ENCODE data around the gene FLVCR2. TPM values are rescaled to one million over a fixed set of nuclear protein-coding genes. Genes with fewer than 3 reads are reported as not detected.

FLVCR2 gene
- polyA plus RNA-seq, 3 donors, result 6.3 to 10.3 (median 6.7) TPM

DNA sequence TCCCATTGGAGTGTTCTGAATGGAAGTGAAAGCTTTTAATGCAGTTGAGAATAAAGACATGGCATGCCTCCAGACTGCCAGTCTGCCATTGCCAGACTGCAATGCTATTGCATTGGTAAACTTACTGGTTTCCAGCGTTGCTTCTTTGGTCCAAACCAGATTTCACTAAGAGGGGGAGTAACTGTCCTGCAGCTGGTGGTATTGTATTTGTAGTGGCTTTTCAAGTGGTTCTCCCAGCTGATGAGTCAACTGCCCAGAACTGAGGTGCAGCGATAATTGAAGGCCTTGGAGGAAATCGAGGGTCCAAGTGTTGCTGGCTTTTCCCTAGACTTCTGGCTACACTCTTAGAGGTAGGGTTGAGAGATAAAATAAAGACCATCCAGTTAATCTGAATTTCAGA lies 50.4 kb downstream of the FLVCR2 start:
- no peak for DNase-seq

DNA sequence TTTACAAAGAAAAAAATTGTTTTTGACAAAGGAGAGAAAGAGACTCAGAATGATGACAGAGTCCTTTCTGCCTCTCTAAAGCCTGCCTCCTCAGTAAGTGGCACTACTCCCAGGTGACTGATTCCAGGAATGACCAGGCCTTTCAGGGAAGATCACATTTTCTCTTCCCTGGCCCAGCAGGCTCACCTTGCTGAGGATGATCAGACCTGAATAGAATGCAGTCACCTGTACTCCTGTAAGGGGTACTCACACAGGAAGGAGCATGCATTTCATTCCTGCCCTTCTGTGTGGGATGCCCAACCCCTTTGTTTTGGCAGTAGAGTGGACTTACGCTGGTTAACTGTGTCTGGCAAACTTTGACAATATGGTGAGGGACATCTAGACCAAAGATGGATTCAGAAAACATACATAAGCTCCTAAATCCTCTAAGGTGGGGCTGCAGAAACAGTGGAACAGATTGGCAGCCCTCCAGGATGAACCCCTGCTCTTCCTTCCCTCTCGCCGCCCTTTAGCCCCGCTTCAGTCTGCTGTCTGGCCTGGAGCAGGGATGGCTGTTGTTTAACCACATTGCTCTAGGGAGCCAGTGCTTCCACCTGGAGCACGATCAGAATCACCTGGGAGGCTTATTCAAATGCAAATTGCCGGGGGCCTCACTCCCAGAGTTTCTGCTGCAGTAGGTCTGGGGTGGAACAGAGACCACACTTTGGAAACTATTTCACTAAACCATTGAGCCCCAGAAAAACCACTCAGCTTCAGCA lies 52.5 kb downstream of the FLVCR2 start:
- no peak for DNase-seq

DNA sequence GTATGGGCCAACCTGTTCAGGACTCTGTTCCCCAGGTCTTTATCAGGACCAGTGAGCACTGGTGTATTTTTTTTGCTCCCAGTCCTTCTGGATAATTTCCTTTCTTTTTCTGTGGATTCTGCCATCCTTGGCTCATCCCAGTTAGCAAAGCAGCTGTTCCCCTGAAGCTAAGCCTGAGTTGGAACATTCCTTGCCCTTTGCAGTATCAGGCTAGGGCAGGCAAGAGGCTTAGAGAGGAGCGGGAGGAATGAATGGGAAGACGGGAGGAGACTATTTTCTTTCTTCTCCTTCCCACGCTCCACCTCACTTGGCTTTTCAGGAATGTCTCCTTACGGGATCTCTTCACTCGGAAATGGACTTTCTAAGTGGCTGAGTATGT lies 53.0 kb downstream of the FLVCR2 start:
- DNase-seq, result no peak

DNA sequence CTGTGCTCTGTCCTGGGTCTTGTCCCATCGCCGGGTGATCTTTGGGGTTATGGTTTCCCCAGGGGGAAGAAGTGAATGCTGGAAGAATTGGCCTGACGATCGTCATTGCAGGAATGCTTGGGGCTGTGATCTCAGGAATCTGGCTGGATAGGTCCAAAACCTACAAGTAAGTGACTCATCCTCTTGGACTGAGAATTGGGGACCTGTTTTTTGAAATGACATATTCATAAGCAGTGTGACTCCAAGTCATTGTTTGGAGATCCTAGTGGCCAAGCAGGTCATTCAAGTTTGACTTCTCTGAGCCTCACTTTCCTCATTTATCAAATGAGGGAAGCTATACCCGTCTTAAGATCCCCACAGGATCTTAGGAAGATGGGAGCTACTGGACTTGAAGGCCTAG lies 56.4 kb downstream of the FLVCR2 start:
- DNase-seq, result no peak

DNA sequence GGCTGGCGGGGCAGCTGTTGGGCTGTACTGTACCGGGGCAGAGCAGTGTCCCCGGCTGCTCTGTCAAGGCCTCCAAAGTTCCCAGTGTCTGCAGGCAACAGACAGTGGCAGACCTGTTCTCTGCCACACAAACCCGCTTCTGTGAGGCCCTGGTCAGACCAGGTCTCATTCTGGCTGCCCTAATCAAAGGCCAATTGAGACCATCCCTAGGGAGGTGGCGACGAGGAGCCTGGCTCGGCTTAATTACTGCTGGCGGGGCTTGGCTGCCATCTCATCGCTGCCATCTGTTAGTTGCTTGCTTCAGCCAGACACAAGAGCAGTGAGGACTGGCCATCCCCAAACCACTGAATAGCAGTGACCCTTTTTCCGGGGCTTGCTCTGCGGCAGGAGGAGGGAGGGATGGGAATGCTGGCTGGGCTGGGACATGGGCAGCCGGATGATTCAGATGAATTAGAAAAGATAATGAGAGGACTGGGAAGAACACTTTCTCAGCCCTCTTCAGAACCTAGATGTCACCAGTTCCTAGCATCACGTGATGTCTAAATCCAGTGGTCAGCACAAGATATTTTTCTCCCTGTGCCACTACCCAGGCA lies 57.8 kb downstream of the FLVCR2 start:
- DNase-seq, result no peak

DNA sequence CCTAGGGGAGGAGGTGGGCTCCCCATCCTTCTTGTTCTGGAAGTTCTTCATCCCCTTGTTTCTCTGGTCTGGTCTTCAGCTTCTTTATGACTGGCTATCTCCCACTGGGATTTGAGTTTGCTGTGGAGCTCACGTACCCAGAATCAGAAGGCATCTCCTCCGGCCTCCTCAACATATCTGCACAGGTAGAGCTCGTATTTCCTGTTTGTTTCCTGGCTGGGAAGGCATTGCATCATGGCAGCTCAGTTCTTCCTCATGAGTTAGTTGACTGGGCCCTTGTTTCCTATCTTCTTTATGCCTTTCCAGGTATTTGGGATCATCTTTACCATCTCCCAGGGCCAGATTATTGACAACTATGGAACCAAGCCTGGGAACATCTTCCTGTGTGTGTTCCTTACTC lies 62.5 kb downstream of the FLVCR2 start:
- no peak for DNase-seq

DNA sequence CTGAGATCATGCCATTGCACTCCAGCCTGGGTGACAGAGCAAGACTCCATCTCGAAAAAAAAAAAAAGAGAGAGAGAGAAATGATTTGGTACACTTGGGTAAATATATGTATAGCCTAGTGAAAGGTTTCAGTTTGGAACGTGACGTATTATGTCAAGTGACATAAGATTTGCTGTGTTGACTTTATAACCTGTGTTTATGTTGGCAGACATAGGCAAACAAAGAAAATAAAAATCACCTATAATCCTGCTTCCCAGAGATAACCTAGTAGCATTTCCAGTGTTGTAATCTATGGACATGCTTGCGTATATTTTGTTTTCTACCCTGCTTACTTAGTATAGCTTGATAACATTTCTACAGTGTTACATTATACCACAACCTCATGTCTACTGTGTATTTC lies 65.6 kb downstream of the FLVCR2 start:
- DNase-seq, result no peak

DNA sequence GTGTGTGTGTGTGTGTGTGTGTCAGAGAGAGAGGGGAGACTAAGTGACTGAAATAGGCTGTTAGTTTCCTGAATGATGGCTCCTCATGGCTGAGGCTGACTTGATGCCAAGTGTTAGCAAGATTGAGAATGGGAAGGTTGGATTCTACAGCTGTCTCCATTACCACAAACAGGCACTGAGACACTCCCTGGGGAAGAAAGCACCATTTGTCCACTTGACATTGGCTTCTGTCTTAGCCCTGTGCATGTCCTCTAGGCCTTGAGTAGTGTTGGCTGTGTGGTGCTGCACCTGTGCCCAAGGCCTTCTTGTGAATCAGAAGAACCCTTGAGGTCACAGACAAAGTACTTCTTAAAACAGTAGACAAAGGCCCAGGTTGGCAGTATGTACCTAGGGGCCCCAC lies 66.6 kb downstream of the FLVCR2 start:
- no peak for DNase-seq

DNA sequence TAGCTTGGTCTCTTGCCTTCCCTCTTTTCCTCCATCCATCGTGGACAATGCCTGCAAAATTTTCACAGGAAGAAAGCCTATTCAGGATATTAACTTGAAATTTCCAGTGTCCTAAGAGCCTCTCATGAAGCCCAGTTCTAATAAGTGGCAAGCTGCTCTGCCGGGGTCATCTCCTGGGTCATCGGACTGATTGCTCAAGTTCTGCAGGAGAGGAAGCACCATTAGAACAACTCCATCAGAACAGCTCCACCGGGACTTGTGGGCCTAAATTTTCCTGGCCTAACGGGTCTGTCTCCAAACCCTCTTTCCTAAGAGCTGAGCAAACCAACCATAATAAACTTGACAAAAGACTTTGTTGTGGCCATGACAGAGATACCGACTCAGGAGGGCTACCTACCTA lies 68.3 kb downstream of the FLVCR2 start:
- DNase-seq, result no peak

DNA sequence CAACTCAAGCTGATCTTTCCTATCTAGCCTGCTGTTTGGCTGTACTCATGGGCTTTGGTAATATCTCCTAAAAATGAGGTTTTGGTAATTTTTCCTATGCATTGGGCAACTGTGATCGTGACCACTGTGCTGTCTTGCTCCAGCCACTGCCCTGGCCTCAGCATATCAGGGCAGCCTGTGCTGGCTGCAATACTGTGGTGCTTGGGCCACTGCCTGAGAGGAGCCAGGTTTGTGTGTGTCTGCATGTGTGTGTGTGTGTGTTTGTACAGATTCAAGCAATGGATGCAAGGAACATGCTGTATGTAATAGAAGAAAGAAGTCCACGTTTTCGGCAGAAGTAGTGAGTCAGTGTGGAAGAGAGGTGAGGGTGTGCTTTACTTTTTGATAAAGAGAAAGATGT lies 69.2 kb downstream of the FLVCR2 start:
- DNase-seq, result no peak

DNA sequence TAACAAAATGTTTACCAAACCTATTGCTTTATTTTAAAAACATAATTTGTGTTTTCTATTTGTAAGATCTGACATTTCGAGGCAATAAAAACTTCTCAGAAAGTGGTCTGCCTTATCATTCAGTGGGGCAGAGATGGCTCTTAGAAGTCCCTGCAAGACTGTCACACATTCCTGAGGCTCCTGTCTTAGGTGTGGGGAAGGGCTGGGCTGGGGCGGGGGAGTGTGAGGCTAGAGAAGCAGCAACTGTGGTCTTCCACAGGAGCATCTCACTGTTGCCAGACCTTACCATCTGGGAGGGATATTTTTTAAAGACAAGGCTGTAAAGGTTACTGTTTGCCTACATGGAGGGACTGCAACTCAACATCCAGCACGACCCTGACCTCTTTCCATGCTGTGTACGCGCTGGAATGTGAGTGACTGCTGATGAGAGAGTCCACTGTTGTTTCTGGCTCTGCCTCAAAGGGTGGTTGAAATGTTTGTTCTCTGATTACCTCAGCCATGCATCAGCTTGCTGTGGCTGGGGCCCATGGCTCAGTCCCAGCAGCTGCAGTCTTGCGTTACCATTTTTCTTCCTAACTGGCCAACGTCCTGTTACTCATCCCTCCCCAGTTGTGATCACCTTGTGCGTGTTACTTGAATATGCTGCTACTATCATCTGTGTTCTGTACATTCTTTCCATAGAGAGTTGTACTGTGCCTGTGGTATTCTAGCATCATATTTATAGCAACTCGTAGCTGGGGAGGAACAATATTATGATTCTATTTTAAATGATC lies 69.8 kb downstream of the FLVCR2 start:
- peak; percentile 84 for DNase-seq

DNA sequence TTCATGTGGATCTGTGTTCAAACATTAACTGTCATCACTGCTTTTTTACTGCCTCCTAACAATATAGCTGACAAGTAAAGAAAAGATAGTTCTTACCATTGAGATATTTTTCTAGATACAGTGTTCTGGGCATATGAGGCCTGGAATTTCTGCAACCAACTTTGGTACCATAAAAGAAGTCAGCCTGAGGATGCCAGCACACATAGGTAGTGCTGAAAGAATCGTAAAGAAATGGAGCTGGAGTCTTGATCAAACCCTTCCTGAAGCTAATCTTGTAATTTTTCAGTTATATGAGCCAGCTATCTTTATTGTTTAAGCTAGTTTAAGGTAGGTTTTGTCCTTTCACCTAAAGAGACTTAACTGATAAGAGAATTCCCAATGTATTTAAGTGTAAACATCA lies 70.9 kb downstream of the FLVCR2 start:
- DNase-seq, result no peak

DNA sequence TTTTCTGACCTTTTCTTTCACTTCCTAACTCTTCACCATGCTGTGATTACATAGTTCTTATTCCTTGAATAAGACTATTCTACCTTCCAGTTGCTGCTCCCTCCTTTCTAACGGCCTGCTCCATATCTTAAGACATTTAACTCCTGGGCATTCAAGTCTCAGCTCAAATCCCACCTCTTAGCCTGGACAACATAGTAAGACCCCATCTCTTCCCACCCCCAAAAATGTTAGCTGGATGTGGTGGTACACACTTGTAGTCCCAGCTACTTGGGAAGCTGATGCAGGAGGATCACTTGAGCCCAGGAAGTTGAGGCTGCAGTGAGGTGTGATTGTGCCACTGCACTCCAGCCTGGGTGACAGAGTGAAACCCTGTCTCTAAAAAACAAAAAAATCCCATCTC lies 71.4 kb downstream of the FLVCR2 start:
- DNase-seq, result no peak

DNA sequence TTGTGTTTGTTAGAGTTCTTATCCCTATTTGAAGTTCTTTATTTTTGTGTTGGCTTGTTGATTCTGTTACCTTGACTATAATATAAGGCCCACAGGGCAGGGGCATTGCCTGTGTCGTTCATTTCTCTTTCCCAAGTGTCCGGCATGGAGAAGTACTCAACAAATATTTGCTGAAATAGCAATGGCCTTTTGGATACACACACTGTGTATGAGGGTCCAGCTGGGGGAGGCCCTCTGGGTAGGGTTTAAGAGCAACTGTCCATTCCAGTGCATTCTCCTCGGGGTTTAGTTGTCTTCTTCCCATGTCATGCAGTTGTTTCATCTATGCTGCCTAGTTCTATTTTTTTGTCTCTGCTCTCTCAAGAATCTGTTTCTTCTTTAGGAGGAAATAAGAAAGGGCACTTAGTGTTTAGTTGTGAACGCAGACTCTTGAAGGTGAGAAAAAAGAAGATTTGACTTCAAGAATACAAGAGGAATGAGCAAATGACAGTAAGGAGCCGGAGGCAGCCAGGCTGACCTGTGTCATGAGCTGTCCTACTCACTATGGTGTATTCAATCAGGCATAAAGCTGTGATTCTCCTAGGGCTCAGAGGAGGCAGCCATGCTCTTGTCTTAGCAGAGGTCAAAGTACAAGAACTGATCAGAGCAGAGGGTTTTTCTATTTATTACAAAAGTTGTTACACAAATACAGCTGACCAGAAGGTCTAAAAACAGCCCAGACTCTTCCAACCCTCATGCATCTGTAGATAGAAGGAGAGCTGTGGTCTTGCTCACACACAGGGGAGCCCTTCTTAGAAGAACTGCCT lies 72.0 kb downstream of the FLVCR2 start:
- DNase-seq, result no peak

DNA sequence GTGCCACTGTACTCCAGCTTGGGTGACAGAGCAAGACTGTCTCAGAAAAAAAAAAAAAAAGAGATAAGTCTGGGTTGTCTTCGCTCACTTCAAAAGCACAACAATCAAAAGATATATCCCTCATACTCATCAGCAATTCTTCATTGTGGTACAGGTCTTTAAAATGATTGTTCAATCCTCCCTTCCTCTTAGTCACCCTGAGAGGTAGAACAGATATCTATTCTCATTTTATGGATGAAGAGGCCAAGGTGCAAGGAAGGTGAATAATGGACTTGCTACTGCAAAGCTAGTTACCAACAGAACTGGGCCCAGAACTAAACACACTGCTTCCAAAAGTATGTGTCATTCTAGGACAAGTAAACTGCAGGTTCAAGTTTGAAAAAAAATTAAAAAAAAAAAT lies 75.1 kb downstream of the FLVCR2 start:
- no peak for DNase-seq

DNA sequence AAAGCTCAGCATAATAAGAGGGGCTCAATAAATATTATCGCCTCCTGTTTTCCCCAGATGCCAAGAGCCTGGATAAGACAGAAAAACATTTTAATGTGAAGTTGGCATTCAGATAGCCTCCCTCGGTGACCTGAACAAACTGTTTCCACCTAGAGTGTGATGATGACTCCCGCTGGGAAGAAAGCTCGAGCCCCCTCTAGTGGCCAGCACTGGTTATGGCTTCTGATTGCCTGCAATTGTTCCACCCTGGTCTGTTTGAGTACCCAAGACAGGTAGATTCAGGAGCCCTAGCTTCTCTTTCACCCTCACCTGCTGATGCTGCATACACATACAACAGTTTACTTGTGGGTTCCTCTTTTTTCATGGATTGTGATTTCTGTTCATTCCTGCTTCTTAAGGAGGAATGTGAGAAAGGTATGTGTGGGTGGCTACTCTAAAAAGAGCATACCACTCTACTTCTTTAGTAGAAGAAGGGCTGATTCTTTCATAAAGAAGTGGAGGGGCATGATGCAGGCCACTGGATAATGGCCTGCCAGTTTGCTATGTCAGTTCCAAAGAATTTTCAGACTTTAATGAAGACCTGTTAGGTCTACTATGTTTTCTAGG lies 75.8 kb downstream of the FLVCR2 start:
- DNase-seq, result peak; percentile 67

DNA sequence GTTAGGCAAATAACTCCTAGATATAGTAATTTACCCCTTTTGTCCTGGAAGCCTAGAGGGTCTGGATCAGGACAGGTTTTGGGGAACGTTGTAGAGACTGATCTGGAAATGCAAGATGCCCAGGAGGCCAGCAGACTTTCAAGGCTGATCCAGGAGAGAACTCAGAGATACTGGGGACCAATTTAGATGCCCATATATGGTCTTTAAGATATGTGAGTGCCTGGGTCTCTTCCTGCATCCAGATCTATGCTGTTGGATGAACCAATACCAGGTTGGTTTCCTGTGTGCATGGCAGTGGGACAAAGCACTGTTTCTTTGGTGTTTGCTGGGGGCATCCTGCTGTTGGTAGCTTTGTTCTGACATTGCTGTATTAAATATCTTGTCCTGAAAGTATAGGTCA lies 76.8 kb downstream of the FLVCR2 start:
- no peak for DNase-seq

DNA sequence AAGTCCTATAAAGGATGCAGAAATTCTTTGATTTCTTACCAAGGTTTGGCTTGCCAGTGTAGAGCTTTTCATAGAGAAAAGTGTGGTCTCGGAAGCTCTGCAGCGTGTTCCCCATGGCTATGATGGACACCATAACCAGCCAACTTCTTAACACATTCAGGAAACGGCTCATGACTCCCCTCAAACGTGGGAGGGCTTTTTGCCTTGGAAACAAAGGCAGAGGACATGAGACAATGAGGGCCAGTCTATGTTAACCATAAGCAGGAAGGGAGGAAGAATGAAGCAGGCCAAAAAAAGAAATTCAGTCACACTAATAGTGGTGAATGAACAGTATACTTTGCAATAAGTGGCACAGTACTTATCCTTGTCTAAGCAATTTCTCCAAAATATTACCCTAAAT lies 78.9 kb downstream of the FLVCR2 start:
- DNase-seq, result no peak

DNA sequence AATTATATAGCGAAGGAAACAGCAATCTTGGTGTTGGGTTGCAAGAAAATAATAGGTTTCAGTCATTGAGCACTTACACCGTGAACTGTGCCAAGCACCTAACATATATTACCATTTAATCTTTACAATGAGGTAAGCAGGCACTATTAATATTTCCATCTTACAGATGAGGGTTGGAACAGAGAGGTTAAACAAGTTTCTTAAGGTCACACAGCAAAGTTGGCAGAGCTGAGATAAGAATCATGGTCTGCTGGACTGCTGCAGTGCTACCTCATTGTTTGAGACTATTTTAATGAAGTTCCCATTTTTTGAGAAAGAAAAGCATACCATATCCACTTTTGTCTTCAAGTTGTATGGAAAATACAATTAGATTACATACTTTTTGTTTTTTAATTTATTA lies 80.5 kb downstream of the FLVCR2 start:
- no peak for DNase-seq

DNA sequence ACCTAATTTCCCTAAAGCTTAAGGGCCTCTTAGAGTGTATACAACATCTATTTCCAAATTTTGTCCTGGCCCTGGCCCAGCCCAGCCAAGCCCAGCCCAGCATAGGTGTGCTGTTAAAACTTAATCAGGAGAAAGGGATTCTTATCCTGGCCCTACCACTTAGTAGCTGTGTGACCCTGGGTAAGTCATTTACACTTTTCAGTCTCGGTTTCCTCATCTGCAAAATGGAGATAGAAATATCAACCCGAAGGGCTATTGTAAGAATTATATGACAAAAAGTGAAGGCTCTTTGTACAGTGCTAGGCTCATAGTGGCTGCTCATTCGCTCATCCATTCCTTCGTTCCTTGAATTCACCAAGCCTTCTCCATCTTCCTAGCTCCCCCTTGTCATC lies 81.8 kb downstream of the FLVCR2 start:
- DNase-seq, result no peak

DNA sequence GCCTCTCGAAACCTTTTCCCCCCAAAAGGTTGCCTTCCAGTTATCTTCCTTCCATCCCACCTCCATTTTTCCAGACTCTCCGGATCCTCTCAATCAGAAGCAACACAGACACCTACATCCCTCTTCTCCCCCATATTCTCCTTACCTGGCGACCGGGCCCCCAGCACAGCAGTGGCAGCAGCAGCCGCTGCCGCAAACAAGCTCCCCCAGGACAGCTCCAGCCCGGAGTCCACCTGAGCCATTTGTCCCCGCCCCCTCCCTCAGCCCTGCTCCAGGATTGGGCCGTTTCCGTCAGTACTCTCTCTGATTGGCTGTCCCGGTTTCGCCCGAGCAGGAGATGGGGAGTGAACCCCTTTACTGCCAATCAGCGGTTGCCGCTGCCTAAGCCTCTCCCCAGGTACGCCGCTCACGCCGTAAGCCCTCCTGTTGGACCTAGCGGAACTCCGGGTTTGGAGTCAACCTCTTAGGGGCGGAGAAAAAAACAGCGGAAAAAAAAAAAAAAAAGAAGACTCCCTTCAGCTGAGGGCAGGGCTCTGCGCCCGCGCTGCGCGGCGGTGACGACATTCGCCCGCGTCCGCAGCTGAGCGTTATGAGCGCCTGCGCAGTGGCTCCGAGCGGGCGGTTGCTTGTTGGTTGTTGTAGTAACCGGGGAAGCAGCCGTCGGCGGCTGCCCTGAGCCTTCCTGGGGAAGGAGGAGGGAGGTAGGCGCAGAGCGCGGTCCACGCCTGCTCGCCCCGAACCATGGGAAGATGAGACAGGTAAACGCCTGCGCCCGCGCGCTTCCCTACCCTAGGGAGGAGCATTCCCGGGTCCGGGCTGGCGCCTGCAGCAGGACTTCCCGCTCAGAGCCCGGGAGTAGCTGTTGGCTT lies 82.4 kb downstream of the FLVCR2 start, which contains the start of the genes ERG28 and TTLL5:
ERG28 (minus strand) TSS at position 247 of the 869 bp plus-strand sequence. CDS start 3,374 bp downstream, outside the sequence.
TTLL5 (plus strand) TSS at position 617 of the 869 bp plus-strand sequence. CDS start 1,904 bp downstream, outside the sequence.
- DNase-seq, result peak; percentile 97

Measured in renal pelvis (tissue), 4 donors.